Bronchial epithelial cell (primary cell): ENCODE results near the gene GABRE. TPM values are rescaled to one million over a fixed set of nuclear protein-coding genes. Genes with fewer than 3 reads are reported as not detected.
A peak's percentile ranks its signal among the peaks of the same experiment; 100 is the strongest.

Experiments used
- DNase-seq: peaks from one replicate; pipeline ENCODE4 v3.0.0-alpha.2; 2010; ENCODE audit warnings: low read depth
- FAIRE-seq: peaks from 2 replicates; lab custom pipeline; 2011; peaks lifted over from hg19 to GRCh38; lab: Jason Lieb, UNC
- H3K27me3 ChIP-seq: 2 replicates; pipeline ENCODE4 v1.5.1; 2011; ENCODE audit warnings: low read length; ENCODE audit not compliant: control insufficient read depth, insufficient read depth
- H3K36me3 ChIP-seq: 2 replicates; pipeline ENCODE4 v1.5.1; 2011; ENCODE audit warnings: low read length; ENCODE audit not compliant: control insufficient read depth, insufficient read depth
- H3K4me3 ChIP-seq: 2 replicates; pipeline ENCODE4 v1.5.1; 2011; ENCODE audit warnings: mild to moderate bottlenecking, low read depth, low read length, control low read depth
- CTCF ChIP-seq: IDR thresholded peaks from 2 replicates; pipeline ENCODE4 v1.5.1; 2011; ENCODE audit warnings: mild to moderate bottlenecking, moderate library complexity, low read length, control low read depth, inconsistent platforms; ENCODE audit not compliant: insufficient read depth, severe bottlenecking
- total RNA-seq: library from RNA; depleted of rRNA; stranded (reverse); fragments of >200 nt; gene quantifications from 2 replicates; pipeline ENCODE4 v1.2.1, GENCODE V29; 2014

The GABRE gene
- total RNA-seq, 1 donor from 2014 or later = 29.2 TPM

DNA sequence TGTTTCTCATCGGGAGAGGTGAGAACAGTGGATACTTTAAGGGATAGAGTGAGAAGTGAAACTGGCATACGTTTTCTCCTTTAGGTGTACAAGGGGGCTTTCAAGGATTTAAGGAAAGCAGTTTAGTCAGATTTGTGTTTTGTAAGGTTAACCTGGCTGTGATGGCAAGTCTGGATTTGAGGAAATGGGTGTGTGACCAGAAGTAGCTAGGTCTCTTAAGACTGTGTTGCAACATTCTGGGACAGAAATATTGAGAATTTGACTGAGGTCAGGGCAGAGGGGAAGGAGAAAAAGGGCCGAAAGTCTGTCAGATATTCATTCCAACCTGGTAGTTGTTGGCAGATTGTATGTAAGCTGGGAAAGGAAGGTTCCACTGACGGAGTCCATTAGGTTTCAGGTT, 10.4 kb upstream of the GABRE start:
- Histone ChIP-seq H3K36me3 (no peaks in the 10 kb centered on the region), H3K4me3 (no peak overlapping the region), H3K27me3 (no peaks in the 10 kb centered on the region)
- no peak for FAIRE-seq
- DNase-seq = peak; percentile 64
- no peak for TF ChIP-seq CTCF

- H3K36me3 ChIP-seq = no peaks in the 10 kb centered on the region
- DNase-seq = peak; percentile 92
- no peak overlapping the region for H3K4me3 ChIP-seq
- FAIRE-seq = peak; percentile 79
- H3K27me3 ChIP-seq = no peaks in the 10 kb centered on the region
- TF ChIP-seq CTCF = no peak
Observed at GRCh38 chrX:151984328-151984727, 9.9 kb upstream of the GABRE start.

GRCh38 chrX:151983186-151983585, 8.7 kb upstream of the GABRE start:
- H3K36me3 ChIP-seq = no peaks in the 10 kb centered on the region
- TF ChIP-seq CTCF = no peak
- FAIRE-seq (no peak), DNase-seq (peak; percentile 64)
- no peaks in the 10 kb centered on the region for H3K27me3 ChIP-seq
- H3K4me3 ChIP-seq = no peak overlapping the region

GRCh38 chrX:151982222-151982621, 7.7 kb upstream of the GABRE start:
- no peaks in the 10 kb centered on the region for H3K27me3 ChIP-seq
- peak; percentile 58 for DNase-seq
- TF ChIP-seq CTCF = no peak
- H3K36me3 ChIP-seq = no peaks in the 10 kb centered on the region
- no peak overlapping the region for H3K4me3 ChIP-seq
- no peak for FAIRE-seq

GRCh38 chrX:151981129-151981528, 6.7 kb upstream of the GABRE start:
- no peaks in the 10 kb centered on the region for H3K36me3 ChIP-seq
- no peaks in the 10 kb centered on the region for H3K27me3 ChIP-seq
- no peak for TF ChIP-seq CTCF
- H3K4me3 ChIP-seq = no peak overlapping the region
- DNase-seq (peak; percentile 82), FAIRE-seq (peak; percentile 90)

DNA sequence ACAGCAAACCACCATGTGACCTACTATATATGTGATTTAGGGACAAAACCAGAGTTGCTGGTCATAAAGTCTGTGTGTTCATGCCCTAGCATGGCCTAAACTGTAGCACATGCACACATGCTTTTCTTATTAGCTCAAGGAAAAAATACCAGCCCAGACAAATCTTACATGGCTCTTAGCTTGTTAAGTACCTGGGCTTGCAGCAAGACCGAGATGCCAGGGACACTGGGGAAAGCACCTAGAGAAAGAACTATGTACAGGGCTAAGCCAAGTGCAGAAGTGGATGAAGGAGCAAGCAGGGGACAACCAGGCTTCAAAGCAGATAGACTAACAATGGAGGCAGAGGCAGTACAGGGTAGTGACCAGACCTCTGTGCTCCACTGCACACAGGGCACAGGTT, 3.4 kb upstream of the GABRE start:
- no peak for FAIRE-seq
- Histone ChIP-seq H3K27me3 (no peaks in the 10 kb centered on the region), H3K36me3 (no peaks in the 10 kb centered on the region), H3K4me3 (no peak overlapping the region)
- no peak for TF ChIP-seq CTCF
- DNase-seq = peak; percentile 71
